Esophagus muscularis mucosa (tissue), 4 donors: ENCODE measurements around the gene ESPL1. TPM values are rescaled to one million over a fixed set of nuclear protein-coding genes. Genes with fewer than 3 reads are reported as not detected.

Source experiments
- DNase-seq: peaks from one replicate; pipeline ENCODE4 v3.0.0-alpha.2; 2017; ENCODE audit errors: extremely low spot score
- H3K27ac ChIP-seq, 4 donors: fragments of 200-600 bp; sonication (generic); replicated peaks in 1 of 4; 1 replicate in 3 of 4; 2 replicates in 1 of 4; pipeline ENCODE4 v1.5.1; 2016 to 2019; ENCODE audit warnings: mild to moderate bottlenecking in 1 of 4
- H3K27me3 ChIP-seq, 4 donors: fragments of 200-600 bp; sonication (generic); one replicate each; pipeline versions ENCODE4 v1.5.1 to v1.6.0; 2016 to 2019
- H3K36me3 ChIP-seq, 4 donors: fragments of 200-600 bp; sonication (generic); one replicate each; pipeline ENCODE4 v1.5.1; 2016 to 2019
- H3K4me1 ChIP-seq, 4 donors: fragments of 200-600 bp; sonication (generic); one replicate each; pipeline ENCODE4 v1.5.1; 2016 to 2019
- H3K4me3 ChIP-seq, 4 donors: fragments of 200-600 bp; sonication (generic); 1 replicate in 2 of 4; 2 replicates in 2 of 4; pipeline ENCODE4 v1.5.1; 2016 to 2019; ENCODE audit warnings: mild to moderate bottlenecking in 4 of 4, moderate library complexity in 1 of 4
- H3K9me3 ChIP-seq, 4 donors: fragments of 200-600 bp; sonication (generic); 1 replicate in 3 of 4; 2 replicates in 1 of 4; pipeline ENCODE4 v1.5.1; 2016 to 2019
- CTCF ChIP-seq, 3 experiments: fragments of 200-600 bp in 2 of 3; fragments of 450-650 bp in 1 of 3; sonication (generic) in 2 of 3; IDR thresholded peaks; one replicate each; pipeline ENCODE4 v1.5.1; 2017 to 2019; ENCODE audit warnings: antibody characterized with exemption in 3 of 3, mild to moderate bottlenecking in 2 of 3, moderate library complexity in 1 of 3
- EP300 ChIP-seq: sonication (generic); formaldehyde crosslinking; IDR thresholded peaks from one replicate; pipeline ENCODE4 v1.6.1; 2017; ENCODE audit warnings: antibody characterized with exemption
- POLR2A ChIP-seq: fragments of 450-650 bp; IDR thresholded peaks from one replicate; pipeline ENCODE4 v1.6.1; 2017; ENCODE audit warnings: antibody characterized with exemption, moderate library complexity, mild to moderate bottlenecking, low read depth
- POLR2AphosphoS5 ChIP-seq, 2 donors: sonication (generic); formaldehyde crosslinking; IDR thresholded peaks; one replicate each; pipeline ENCODE4 v1.6.1; 2017; ENCODE audit warnings: antibody characterized with exemption in 2 of 2
- WGBS: methylation state at CpG from one replicate; pipeline ENCODE4 v1.1.5; 2018; 5-methylcytosine and 5-hydroxymethylcytosine counted together
- intact Hi-C: fragments of 100-400 bp; cut with DNase I; formaldehyde crosslinking; loops from one replicate; pipeline ENCODE4 v1.15.1; 2023
- total RNA-seq, 4 donors: library from RNA; depleted of rRNA; stranded (reverse); fragments of >200 nt; gene quantifications; one replicate each; pipeline versions ENCODE4 v1.1.0 to v1.2.1, GENCODE V29; 2016

ESPL1 gene
- total RNA-seq, 4 donors from 2014 or later: under 0.01 to 2.0 (median 0.24) TPM

GRCh38 chr12:53235164-53235563, 32.9 kb upstream of the ESPL1 start:
- 58% methylated on average over 3 of the region's 3 CpGs for WGBS
- H3K36me3 ChIP-seq: no peaks in the 10 kb centered on the region

GRCh38 chr12:53235742-53236442, 32.2 kb upstream of the ESPL1 start:
- H3K9me3 ChIP-seq: no peaks in the 10 kb centered on the region
- 72% methylated on average over 9 of the region's 9 CpGs for WGBS
- no peak overlapping the region for H3K4me3 ChIP-seq

More at GRCh38 chr12:53235164-53235563, 32.9 kb upstream of the ESPL1 start:
- Histone ChIP-seq H3K9me3 (no peaks in the 10 kb centered on the region), H3K4me3 (no peak overlapping the region), H3K27me3 (no peaks in the 10 kb centered on the region), H3K4me1 (peaks cover 34 to 48% (median 46%) of the 10 kb centered on the region in 4 donors), H3K27ac (peak overlapping the region; percentile 88 to 96 (median 90))
- intact Hi-C loops: no loop called here
- DNase-seq: no peak
- TF ChIP-seq CTCF (IDR thresholded peaks at IDR 0.05): no peak
- TF ChIP-seq EP300: no peak
- no peak for TF ChIP-seq POLR2A

GRCh38 chr12:53236443-53237111, 31.5 kb upstream of the ESPL1 start:
- intact Hi-C loops: no loop called here
- TF ChIP-seq POLR2AphosphoS5 (IDR thresholded peaks at IDR 0.05) (no peak), CTCF (IDR thresholded peaks at IDR 0.05) (no peak), EP300 (no peak), POLR2A (no peak)

More at GRCh38 chr12:53235742-53236442, 32.2 kb upstream of the ESPL1 start:
- DNase-seq: no peak
- no peak overlapping the region for H3K27ac ChIP-seq
- intact Hi-C loops: no loop called here
- H3K4me1 ChIP-seq: peaks cover 34 to 41% (median 39%) of the 10 kb centered on the region in 4 donors
- TF ChIP-seq POLR2A (no peak), POLR2AphosphoS5 (IDR thresholded peaks at IDR 0.05) (no peak), EP300 (no peak), CTCF (IDR thresholded peaks at IDR 0.05) (no peak)
- no peaks in the 10 kb centered on the region for H3K27me3 ChIP-seq
- no peaks in the 10 kb centered on the region for H3K36me3 ChIP-seq

GRCh38 chr12:53239643-53240258, 28.3 kb upstream of the ESPL1 start:
- DNase-seq: no peak
- peaks cover 0 to 11% (median 0%) of the 10 kb centered on the region in 4 donors for H3K27me3 ChIP-seq
- no peaks in the 10 kb centered on the region for H3K9me3 ChIP-seq
- intact Hi-C loops: no loop called here
- TF ChIP-seq POLR2AphosphoS5 (IDR thresholded peaks at IDR 0.05) (no peak), CTCF (IDR thresholded peaks at IDR 0.05) (no peak), EP300 (no peak), POLR2A (no peak)
- no peak overlapping the region for H3K27ac ChIP-seq
- H3K36me3 ChIP-seq: no peaks in the 10 kb centered on the region
- H3K4me1 ChIP-seq: peaks cover 0 to 7% (median 3%) of the 10 kb centered on the region in 4 donors
- no peak overlapping the region for H3K4me3 ChIP-seq
- WGBS: 87% methylated on average over 10 of the region's 10 CpGs

More at GRCh38 chr12:53236443-53237111, 31.5 kb upstream of the ESPL1 start:
- Histone ChIP-seq H3K4me3 (no peak overlapping the region), H3K9me3 (no peaks in the 10 kb centered on the region), H3K4me1 (peaks cover 27 to 34% (median 32%) of the 10 kb centered on the region in 4 donors), H3K36me3 (no peaks in the 10 kb centered on the region), H3K27ac (no peak overlapping the region), H3K27me3 (no peaks in the 10 kb centered on the region)
- DNase-seq: no peak
- 100% methylated on average over 1 of the region's 1 CpG for WGBS
